HepG2 (cell line): ENCODE data around the gene F7. TPM values are rescaled to one million over a fixed set of nuclear protein-coding genes. Genes with fewer than 3 reads are reported as not detected.
A peak's percentile ranks its signal among the peaks of the same experiment; 100 is the strongest.

ENCODE experiments used
- CREM ChIP-seq, 2 experiments: sonication (generic) in 1 of 2; formaldehyde crosslinking in 1 of 2; IDR thresholded peaks; 2 replicates each; pipeline versions ENCODE4 v1.4.0 to v1.6.1; 2016 to 2020; ENCODE audit warnings: antibody characterized with exemption in 1 of 2, mild to moderate bottlenecking in 1 of 2, missing genetic modification reagents in 1 of 2
- ETV6 ChIP-seq: sonication (generic); formaldehyde crosslinking; conservative IDR thresholded peaks from 2 replicates; pipeline ENCODE4 v1.4.0; 2020; ENCODE audit warnings: missing genetic modification reagents
- HES4 ChIP-seq: sonication (generic); formaldehyde crosslinking; IDR thresholded peaks from 2 replicates; pipeline ENCODE4 v1.9.0; 2021; ENCODE audit warnings: mild to moderate bottlenecking, missing genetic modification reagents, borderline replicate concordance
- MED1 ChIP-seq: sonication (generic); formaldehyde crosslinking; IDR thresholded peaks from 2 replicates; pipeline ENCODE4 v1.4.0; 2020; ENCODE audit warnings: missing genetic modification reagents
- NONO ChIP-seq, 2 experiments: fragments of 450-650 bp in 1 of 2; sonication (generic) in 1 of 2; formaldehyde crosslinking in 1 of 2; IDR thresholded peaks in 1 of 2; conservative IDR thresholded peaks in 1 of 2; 2 replicates each; pipeline versions ENCODE4 v1.6.1 to v1.8.0; 2017 to 2022; ENCODE audit warnings: mild to moderate bottlenecking in 1 of 2, missing genetic modification reagents in 1 of 2, moderate library complexity in 1 of 2
- RFXAP ChIP-seq: sonication (generic); formaldehyde crosslinking; IDR thresholded peaks from 2 replicates; pipeline ENCODE4 v1.4.0; 2020; ENCODE audit warnings: missing genetic modification reagents, borderline replicate concordance
- SMC3 ChIP-seq: IDR thresholded peaks from 2 replicates; pipeline ENCODE4 v1.6.1; 2011; ENCODE audit warnings: low read length, improper control_type of control experiment
- WIZ ChIP-seq: sonication (generic); formaldehyde crosslinking; IDR thresholded peaks from 2 replicates; pipeline ENCODE4 v1.5.1; 2020; ENCODE audit warnings: mild to moderate bottlenecking, missing genetic modification reagents
- YEATS4 ChIP-seq: sonication (generic); formaldehyde crosslinking; IDR thresholded peaks from 2 replicates; pipeline ENCODE4 v1.4.0; 2020; ENCODE audit warnings: missing genetic modification reagents, borderline replicate concordance
- ZFY ChIP-seq: sonication (generic); formaldehyde crosslinking; IDR thresholded peaks from 2 replicates; pipeline ENCODE4 v1.4.0; 2020; ENCODE audit warnings: missing genetic modification reagents
- ZNF136 ChIP-seq: sonication (generic); formaldehyde crosslinking; IDR thresholded peaks from 2 replicates; pipeline ENCODE4 v1.8.1; 2022; ENCODE audit warnings: low read depth, mild to moderate bottlenecking, moderate library complexity, missing genetic modification reagents
- ZNF557 ChIP-seq: sonication (generic); formaldehyde crosslinking; IDR thresholded peaks from 2 replicates; pipeline ENCODE4 v1.4.0; 2020; ENCODE audit warnings: missing genetic modification reagents
- ZNF766 ChIP-seq: sonication (generic); formaldehyde crosslinking; IDR thresholded peaks from 2 replicates; pipeline ENCODE4 v1.5.0; 2020; ENCODE audit warnings: missing genetic modification reagents, borderline replicate concordance
- polyA plus RNA-seq, 8 experiments: library from polyadenylated mRNA; depleted of rRNA in 3 of 8; stranded (reverse) in 7 of 8; unstranded in 1 of 8; fragments of >200 nt; fragmentation: Illumina TruSeq in 4 of 8; extraction: Trizol in 4 of 8; gene quantifications; 2 replicates each; pipeline versions ENCODE4 v1.2.1 to v1.2.3, GENCODE V29; 2011 to 2016; ENCODE audit warnings: low read depth in 4 of 8, missing spikeins in 1 of 8, mixed read lengths in 1 of 8; ENCODE audit not compliant: insufficient read depth in 1 of 8
- total RNA-seq, 5 experiments: library from RNA; depleted of rRNA; stranded (reverse); fragments of >200 nt; fragmentation: Illumina TruSeq; extraction: Trizol; gene quantifications; 2 replicates each; pipeline ENCODE4 v1.2.3, GENCODE V29; 2016; ENCODE audit warnings: low read depth in 1 of 5
- TF ChIP-seq, protein P1 (sequence below): fragments of 450-650 bp; IDR thresholded peaks from 2 replicates; pipeline ENCODE4 v1.6.1; 2017; ENCODE audit warnings: mild to moderate bottlenecking
- TF ChIP-seq, protein P2 (sequence below): sonication (generic); formaldehyde crosslinking; IDR thresholded peaks from 2 replicates; pipeline ENCODE4 v1.5.0; 2020; ENCODE audit warnings: mild to moderate bottlenecking, missing genetic modification reagents
- TF ChIP-seq, protein P3 (sequence below): IDR thresholded peaks from 2 replicates; pipeline ENCODE4 v1.6.1; 2016; ENCODE audit warnings: missing compliant biosample characterization, missing genetic modification reagents, borderline replicate concordance
- TF ChIP-seq, protein P4 (sequence below): sonication (generic); formaldehyde crosslinking; IDR thresholded peaks from 2 replicates; pipeline ENCODE4 v1.4.0; 2020; ENCODE audit warnings: missing genetic modification reagents
- TF ChIP-seq, protein P5 (sequence below): sonication (generic); formaldehyde crosslinking; IDR thresholded peaks from 2 replicates; pipeline ENCODE4 v1.4.0; 2020; ENCODE audit warnings: missing genetic modification reagents, borderline replicate concordance

F7 gene
- total and polyA plus RNA-seq, 2 of the 13 experiments (the other 11 are each of a cell fraction or from before 2014, with no cell fraction given), result 12.6 to 26.5 TPM

DNA sequence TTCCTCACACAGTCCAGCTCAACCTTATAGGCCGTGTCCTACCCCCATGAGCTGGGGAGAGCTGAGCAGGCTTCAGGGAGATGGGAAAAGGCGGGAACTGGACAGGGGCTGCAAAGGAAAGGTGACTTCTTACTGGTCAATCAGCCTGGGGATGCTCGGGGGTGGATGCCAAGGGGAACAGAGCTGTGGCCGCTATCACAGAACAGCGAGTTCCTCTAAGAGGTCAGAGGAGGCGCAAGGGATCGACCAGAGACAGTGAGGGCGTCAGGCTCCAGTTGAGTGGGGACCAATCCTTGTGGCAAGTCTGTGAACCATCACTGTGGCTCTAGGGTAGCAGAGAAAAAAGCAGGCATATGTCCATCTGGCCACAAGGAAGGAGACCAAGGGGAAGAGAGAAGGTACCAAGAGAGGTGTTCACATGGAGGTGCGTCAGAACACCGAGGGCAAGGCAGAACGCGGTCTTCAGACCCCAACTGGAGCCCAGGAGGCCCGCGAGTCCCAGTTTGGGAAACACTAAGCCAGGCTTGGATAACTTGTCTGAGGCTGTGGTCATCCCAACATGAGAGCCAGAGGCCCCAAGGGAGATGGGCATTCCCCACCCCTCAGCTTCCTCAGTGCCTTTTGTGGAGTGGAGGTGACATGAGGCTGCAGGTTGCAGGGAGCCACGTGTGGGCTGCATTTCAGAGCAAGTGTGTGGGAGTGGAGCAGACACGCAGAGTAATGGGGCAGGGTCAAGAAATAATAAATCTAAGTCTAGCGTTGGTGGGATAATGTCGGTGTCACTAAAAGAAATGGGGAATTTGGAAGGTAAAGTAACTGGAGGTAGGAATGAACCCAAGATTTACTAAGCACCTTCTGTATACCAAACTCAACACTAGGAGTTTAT, 20.9 kb downstream of the F7 start (continued):
- TF ChIP-seq, protein P1, sequence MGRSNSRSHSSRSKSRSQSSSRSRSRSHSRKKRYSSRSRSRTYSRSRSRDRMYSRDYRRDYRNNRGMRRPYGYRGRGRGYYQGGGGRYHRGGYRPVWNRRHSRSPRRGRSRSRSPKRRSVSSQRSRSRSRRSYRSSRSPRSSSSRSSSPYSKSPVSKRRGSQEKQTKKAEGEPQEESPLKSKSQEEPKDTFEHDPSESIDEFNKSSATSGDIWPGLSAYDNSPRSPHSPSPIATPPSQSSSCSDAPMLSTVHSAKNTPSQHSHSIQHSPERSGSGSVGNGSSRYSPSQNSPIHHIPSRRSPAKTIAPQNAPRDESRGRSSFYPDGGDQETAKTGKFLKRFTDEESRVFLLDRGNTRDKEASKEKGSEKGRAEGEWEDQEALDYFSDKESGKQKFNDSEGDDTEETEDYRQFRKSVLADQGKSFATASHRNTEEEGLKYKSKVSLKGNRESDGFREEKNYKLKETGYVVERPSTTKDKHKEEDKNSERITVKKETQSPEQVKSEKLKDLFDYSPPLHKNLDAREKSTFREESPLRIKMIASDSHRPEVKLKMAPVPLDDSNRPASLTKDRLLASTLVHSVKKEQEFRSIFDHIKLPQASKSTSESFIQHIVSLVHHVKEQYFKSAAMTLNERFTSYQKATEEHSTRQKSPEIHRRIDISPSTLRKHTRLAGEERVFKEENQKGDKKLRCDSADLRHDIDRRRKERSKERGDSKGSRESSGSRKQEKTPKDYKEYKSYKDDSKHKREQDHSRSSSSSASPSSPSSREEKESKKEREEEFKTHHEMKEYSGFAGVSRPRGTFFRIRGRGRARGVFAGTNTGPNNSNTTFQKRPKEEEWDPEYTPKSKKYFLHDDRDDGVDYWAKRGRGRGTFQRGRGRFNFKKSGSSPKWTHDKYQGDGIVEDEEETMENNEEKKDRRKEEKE, result no peak
- TF ChIP-seq, protein P2, sequence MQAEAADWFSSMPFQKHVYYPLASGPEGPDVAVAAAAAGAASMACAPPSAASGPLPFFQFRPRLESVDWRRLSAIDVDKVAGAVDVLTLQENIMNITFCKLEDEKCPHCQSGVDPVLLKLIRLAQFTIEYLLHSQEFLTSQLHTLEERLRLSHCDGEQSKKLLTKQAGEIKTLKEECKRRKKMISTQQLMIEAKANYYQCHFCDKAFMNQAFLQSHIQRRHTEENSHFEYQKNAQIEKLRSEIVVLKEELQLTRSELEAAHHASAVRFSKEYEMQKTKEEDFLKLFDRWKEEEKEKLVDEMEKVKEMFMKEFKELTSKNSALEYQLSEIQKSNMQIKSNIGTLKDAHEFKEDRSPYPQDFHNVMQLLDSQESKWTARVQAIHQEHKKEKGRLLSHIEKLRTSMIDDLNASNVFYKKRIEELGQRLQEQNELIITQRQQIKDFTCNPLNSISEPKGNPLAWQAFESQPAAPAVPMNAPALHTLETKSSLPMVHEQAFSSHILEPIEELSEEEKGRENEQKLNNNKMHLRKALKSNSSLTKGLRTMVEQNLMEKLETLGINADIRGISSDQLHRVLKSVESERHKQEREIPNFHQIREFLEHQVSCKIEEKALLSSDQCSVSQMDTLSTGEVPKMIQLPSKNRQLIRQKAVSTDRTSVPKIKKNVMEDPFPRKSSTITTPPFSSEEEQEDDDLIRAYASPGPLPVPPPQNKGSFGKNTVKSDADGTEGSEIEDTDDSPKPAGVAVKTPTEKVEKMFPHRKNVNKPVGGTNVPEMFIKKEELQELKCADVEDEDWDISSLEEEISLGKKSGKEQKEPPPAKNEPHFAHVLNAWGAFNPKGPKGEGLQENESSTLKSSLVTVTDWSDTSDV (CRISPR knock-in tag), result no peak
- TF ChIP-seq, protein P3, sequence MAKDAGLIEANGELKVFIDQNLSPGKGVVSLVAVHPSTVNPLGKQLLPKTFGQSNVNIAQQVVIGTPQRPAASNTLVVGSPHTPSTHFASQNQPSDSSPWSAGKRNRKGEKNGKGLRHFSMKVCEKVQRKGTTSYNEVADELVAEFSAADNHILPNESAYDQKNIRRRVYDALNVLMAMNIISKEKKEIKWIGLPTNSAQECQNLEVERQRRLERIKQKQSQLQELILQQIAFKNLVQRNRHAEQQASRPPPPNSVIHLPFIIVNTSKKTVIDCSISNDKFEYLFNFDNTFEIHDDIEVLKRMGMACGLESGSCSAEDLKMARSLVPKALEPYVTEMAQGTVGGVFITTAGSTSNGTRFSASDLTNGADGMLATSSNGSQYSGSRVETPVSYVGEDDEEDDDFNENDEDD (CRISPR knock-in tag), result no peak
- TF ChIP-seq RFXAP, result 0 out of 2 replicates have a peak, but pooled peaks have one; percentile 20
- no peak for TF ChIP-seq CREM (IDR thresholded peaks at IDR 0.05)
- TF ChIP-seq CREM (CRISPR knock-in tag; IDR thresholded peaks at IDR 0.05), result no peak
- no peak for TF ChIP-seq HES4
- TF ChIP-seq MED1 (CRISPR knock-in tag), result 0 out of 2 replicates have a peak, but pooled peaks have one; percentile 11
- TF ChIP-seq SMC3, result no peak
- no peak for TF ChIP-seq ZNF136 (CRISPR knock-in tag)
- TF ChIP-seq ZNF766 (CRISPR knock-in tag), result no peak
- TF ChIP-seq, protein P4, sequence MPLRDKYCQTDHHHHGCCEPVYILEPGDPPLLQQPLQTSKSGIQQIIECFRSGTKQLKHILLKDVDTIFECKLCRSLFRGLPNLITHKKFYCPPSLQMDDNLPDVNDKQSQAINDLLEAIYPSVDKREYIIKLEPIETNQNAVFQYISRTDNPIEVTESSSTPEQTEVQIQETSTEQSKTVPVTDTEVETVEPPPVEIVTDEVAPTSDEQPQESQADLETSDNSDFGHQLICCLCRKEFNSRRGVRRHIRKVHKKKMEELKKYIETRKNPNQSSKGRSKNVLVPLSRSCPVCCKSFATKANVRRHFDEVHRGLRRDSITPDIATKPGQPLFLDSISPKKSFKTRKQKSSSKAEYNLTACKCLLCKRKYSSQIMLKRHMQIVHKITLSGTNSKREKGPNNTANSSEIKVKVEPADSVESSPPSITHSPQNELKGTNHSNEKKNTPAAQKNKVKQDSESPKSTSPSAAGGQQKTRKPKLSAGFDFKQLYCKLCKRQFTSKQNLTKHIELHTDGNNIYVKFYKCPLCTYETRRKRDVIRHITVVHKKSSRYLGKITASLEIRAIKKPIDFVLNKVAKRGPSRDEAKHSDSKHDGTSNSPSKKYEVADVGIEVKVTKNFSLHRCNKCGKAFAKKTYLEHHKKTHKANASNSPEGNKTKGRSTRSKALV (CRISPR knock-in tag), result no peak
- TF ChIP-seq ZFY (CRISPR knock-in tag), result 0 out of 2 replicates have a peak, but pooled peaks have one; percentile 17
- TF ChIP-seq WIZ (CRISPR knock-in tag), result peak; percentile 44; the same call in 1 of the 2 replicates
- TF ChIP-seq NONO (IDR thresholded peaks at IDR 0.05), result no peak
- TF ChIP-seq NONO (CRISPR knock-in tag; conservative IDR thresholded peaks at IDR 0.05), result no peak
- TF ChIP-seq ZNF557, result no peak
- TF ChIP-seq, protein P5, sequence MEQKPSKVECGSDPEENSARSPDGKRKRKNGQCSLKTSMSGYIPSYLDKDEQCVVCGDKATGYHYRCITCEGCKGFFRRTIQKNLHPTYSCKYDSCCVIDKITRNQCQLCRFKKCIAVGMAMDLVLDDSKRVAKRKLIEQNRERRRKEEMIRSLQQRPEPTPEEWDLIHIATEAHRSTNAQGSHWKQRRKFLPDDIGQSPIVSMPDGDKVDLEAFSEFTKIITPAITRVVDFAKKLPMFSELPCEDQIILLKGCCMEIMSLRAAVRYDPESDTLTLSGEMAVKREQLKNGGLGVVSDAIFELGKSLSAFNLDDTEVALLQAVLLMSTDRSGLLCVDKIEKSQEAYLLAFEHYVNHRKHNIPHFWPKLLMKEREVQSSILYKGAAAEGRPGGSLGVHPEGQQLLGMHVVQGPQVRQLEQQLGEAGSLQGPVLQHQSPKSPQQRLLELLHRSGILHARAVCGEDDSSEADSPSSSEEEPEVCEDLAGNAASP (CRISPR knock-in tag), result no peak
- TF ChIP-seq YEATS4 (CRISPR knock-in tag), result no peak
- TF ChIP-seq ETV6 (CRISPR knock-in tag), result no peak
